Right cardiac atrium (tissue), 5 donors: ENCODE data around the gene IER5L. TPM values are rescaled to one million over a fixed set of nuclear protein-coding genes. Genes with fewer than 3 reads are reported as not detected.
"Not testable (repeated sequence)": the region's sequence is repeated elsewhere in the genome, so short reads cannot be mapped to it uniquely, and the experiment has no call there.

Experiments used
- ATAC-seq, 2 donors: fragments of 200-7000 bp; cut with Tn5 transposase; one replicate each; pipeline versions ENCODE4 v1.8.0 to v1.9.1; 2020; ENCODE audit warnings: moderate library complexity in 2 of 2, mild to moderate bottlenecking in 1 of 2
- DNase-seq, 3 donors: peaks; one replicate each; pipeline ENCODE4 v3.0.0-alpha.2; 2020
- H3K27ac ChIP-seq: one replicate; pipeline ENCODE4 v1.5.1; 2013; ENCODE audit warnings: mild to moderate bottlenecking, low read length, control low read depth, moderate library complexity
- H3K27me3 ChIP-seq: one replicate; pipeline ENCODE4 v1.6.1; 2013; ENCODE audit not compliant: control insufficient read depth, insufficient read depth
- H3K4me1 ChIP-seq: one replicate; pipeline ENCODE4 v1.6.1; 2013; ENCODE audit warnings: low read length; ENCODE audit not compliant: control insufficient read depth, insufficient read depth
- H3K4me3 ChIP-seq: one replicate; pipeline ENCODE4 v1.5.1; 2013; ENCODE audit warnings: low read length, control low read depth
- H3K9me3 ChIP-seq: one replicate; pipeline ENCODE4 v1.6.1; 2013; ENCODE audit warnings: low read length; ENCODE audit not compliant: control insufficient read depth
- WGBS: extraction: QIAGEN DNeasy Blood & Tissue Kit; methylation state at CpG from one replicate; pipeline ENCODE4 v1.1.7; 2013; 5-methylcytosine and 5-hydroxymethylcytosine counted together
- intact Hi-C, 4 donors: fragments of 100-400 bp; cut with DNase I; formaldehyde crosslinking; loops; one replicate each; pipeline versions ENCODE4 v1.11.0 to v1.14.0; 2022 to 2023
- polyA plus RNA-seq: library from polyadenylated mRNA; stranded (reverse); fragments of 200-250 nt; gene quantifications from one replicate; pipeline ENCODE4 v1.2.3, GENCODE V29; 2013
- total RNA-seq, 4 donors: library from RNA; stranded (reverse); fragmentation: NEBNext Ultra II Directional; extraction: Animal tissue kit (Norgen Biotek cat#: 25700); gene quantifications; one replicate each; pipeline ENCODE4 v1.2.1, GENCODE V29; 2021
- donor health status: healthy with polysubstance abuse.
- donor health status: DM: no; HTN: yes; CAD: no.
- donor health status: DM: no; HTN: no; CAD: no.
- donor health status: DM: no; HTN: yes; CAD: no; lungs with severe emphysema.
- donor health status: DM: yes; HTN: yes; CAD: no.

Gene IER5L
- total and polyA plus RNA-seq, 5 donors, result 6.7 to 10.4 (median 8.7) TPM

- H3K4me1 ChIP-seq, result no peaks in the 10 kb centered on the region
- peak overlapping the region; percentile 32 for H3K27ac ChIP-seq
- WGBS, result 20% methylated on average over 29 of the region's 29 CpGs
- no peaks in the 10 kb centered on the region for H3K27me3 ChIP-seq
- no peaks in the 10 kb centered on the region for H3K9me3 ChIP-seq
- ATAC-seq (no peak), DNase-seq (peak in 1 of 3 donors; percentile 56)
- intact Hi-C loops, result loop anchor here (2.0 to 10.0 kb wide), 6 partner anchors 27 to 441 kb away; no protein-coding TSS in a partner anchor
- peak overlapping the region; percentile 72 for H3K4me3 ChIP-seq
Measured at GRCh38 chr9:129173296-129174101, 4.6 kb downstream of the IER5L start.

GRCh38 chr9:129172816-129173215, 5.2 kb downstream of the IER5L start:
- 34% methylated on average over 5 of the region's 5 CpGs for WGBS
- peak in 2 of 3 donors; percentile 76 to 81 for DNase-seq
- Histone ChIP-seq H3K4me3 (no peak overlapping the region), H3K27ac (peak overlapping the region; percentile 10), H3K27me3 (no peaks in the 10 kb centered on the region), H3K4me1 (no peaks in the 10 kb centered on the region), H3K9me3 (no peaks in the 10 kb centered on the region)
- ATAC-seq, result no peak
- intact Hi-C loops, result loop anchor here (2.0 to 10.0 kb wide), 5 partner anchors 26 to 442 kb away; no protein-coding TSS in a partner anchor

GRCh38 chr9:129171993-129172751, 5.9 kb downstream of the IER5L start:
- H3K4me3 ChIP-seq, result no peak overlapping the region
- WGBS, result 66% methylated on average over 7 of the region's 7 CpGs
- no peaks in the 10 kb centered on the region for H3K9me3 ChIP-seq
- no peaks in the 10 kb centered on the region for H3K27me3 ChIP-seq
- intact Hi-C loops, result loop anchor here (2.0 to 10.0 kb wide), 5 partner anchors 25 to 443 kb away; no protein-coding TSS in a partner anchor
- no peak for ATAC-seq
- no peak overlapping the region for H3K27ac ChIP-seq
- no peaks in the 10 kb centered on the region for H3K4me1 ChIP-seq
- no peak for DNase-seq

GRCh38 chr9:129170229-129170628, 7.8 kb downstream of the IER5L start:
- WGBS, result 65% methylated on average over 6 of the region's 6 CpGs
- Histone ChIP-seq H3K4me3 (no peak overlapping the region), H3K4me1 (peaks cover 2% of the 10 kb centered on the region), H3K27me3 (no peaks in the 10 kb centered on the region), H3K9me3 (no peaks in the 10 kb centered on the region), H3K27ac (no peak overlapping the region)
- intact Hi-C loops, result loop anchor here (5.0 to 10.0 kb wide), 4 partner anchors 167 to 445 kb away; no protein-coding TSS in a partner anchor
- ATAC-seq (no peak), DNase-seq (no peak)

- intact Hi-C loops, result no loop called here
- DNase-seq (peak; percentile 78 to 89 (median 89)), ATAC-seq (peak; percentile 82)
- H3K27ac ChIP-seq, result peak overlapping the region; percentile 85
- no peaks in the 10 kb centered on the region for H3K9me3 ChIP-seq
- peaks cover 7% of the 10 kb centered on the region for H3K4me1 ChIP-seq
- no peaks in the 10 kb centered on the region for H3K27me3 ChIP-seq
- peak overlapping the region; percentile 16 for H3K4me3 ChIP-seq
- 23% methylated on average over 18 of the region's 18 CpGs for WGBS
Measured at GRCh38 chr9:129166623-129167557, 11.2 kb downstream of the IER5L start.

- ATAC-seq, result no peak
- no peak for DNase-seq
- no peaks in the 10 kb centered on the region for H3K27me3 ChIP-seq
- H3K4me3 ChIP-seq, result no peak overlapping the region
- H3K4me1 ChIP-seq, result peaks cover 7% of the 10 kb centered on the region
- no peaks in the 10 kb centered on the region for H3K9me3 ChIP-seq
- H3K27ac ChIP-seq, result no peak overlapping the region
- intact Hi-C loops, result no loop called here
Measured at GRCh38 chr9:129165198-129165597, 12.9 kb downstream of the IER5L start.

- 37% methylated on average over 9 of the region's 9 CpGs for WGBS
- peak overlapping the region; percentile 87 for H3K27ac ChIP-seq
- no peaks in the 10 kb centered on the region for H3K9me3 ChIP-seq
- ATAC-seq (peak; percentile 67 to 70), DNase-seq (peak; percentile 76 to 85 (median 82))
- peaks cover 7% of the 10 kb centered on the region for H3K4me1 ChIP-seq
- H3K27me3 ChIP-seq, result no peaks in the 10 kb centered on the region
- intact Hi-C loops, result no loop called here
- no peak overlapping the region for H3K4me3 ChIP-seq
Measured at GRCh38 chr9:129164246-129164930, 13.7 kb downstream of the IER5L start.

- Histone ChIP-seq H3K9me3 (no peaks in the 10 kb centered on the region), H3K27ac (peak overlapping the region; percentile 5), H3K27me3 (no peaks in the 10 kb centered on the region), H3K4me3 (no peak overlapping the region), H3K4me1 (peaks cover 7% of the 10 kb centered on the region)
- peak; percentile 2 to 3 for ATAC-seq
- intact Hi-C loops, result no loop called here
- DNase-seq, result peak; percentile 33 to 71 (median 70)
- WGBS, result 78% methylated on average over 10 of the region's 10 CpGs
Measured at GRCh38 chr9:129163753-129164152, 14.3 kb downstream of the IER5L start.

- ATAC-seq, H3K27ac ChIP-seq, H3K27me3 ChIP-seq, H3K4me3 ChIP-seq, intact Hi-C loops, H3K9me3 ChIP-seq, H3K4me1 ChIP-seq: not testable (repeated sequence)
- WGBS, result 79% methylated on average over 5 of the region's 5 CpGs
- DNase-seq, result peak in 1 of 3 donors; percentile 14
Measured at GRCh38 chr9:129163198-129163670, 14.8 kb downstream of the IER5L start.
